ENCODE results near the gene PROM1.

DNA sequence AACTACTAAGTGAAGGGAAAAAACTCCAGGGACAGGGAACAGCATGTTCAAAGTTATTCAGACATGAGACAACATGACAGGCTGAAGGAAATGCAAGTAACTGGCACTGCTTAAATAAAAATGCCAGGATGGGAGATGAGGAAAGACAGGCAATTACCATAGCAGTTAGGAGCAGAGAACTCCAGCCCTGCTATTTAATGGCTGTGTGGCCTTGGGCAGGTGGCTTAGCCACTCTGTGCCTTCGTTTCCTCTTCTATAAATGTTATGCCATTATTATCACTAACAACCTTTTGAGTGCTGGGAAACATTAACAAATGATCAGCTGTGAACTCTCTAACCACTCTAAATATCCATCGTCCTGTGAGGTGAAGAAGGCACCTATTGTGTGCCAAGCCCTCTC, 32.7 kb downstream of the PROM1 start:
- TF ChIP-seq CBFB (CRISPR knock-in tag; IDR thresholded peaks at IDR 0.05) (no peak), NR2C2 (CRISPR knock-in tag; IDR thresholded peaks at IDR 0.05) (no peak), NR2C2 (tag; IDR thresholded peaks at IDR 0.05) (no peak), SMC3 (conservative IDR thresholded peaks at IDR 0.05; ENCODE audit: insufficient read depth, low read depth, low read length) (no peak), PHB2 (IDR thresholded peaks at IDR 0.05; ENCODE audit: low read depth) (no peak)
- TF ChIP-seq, protein P1, sequence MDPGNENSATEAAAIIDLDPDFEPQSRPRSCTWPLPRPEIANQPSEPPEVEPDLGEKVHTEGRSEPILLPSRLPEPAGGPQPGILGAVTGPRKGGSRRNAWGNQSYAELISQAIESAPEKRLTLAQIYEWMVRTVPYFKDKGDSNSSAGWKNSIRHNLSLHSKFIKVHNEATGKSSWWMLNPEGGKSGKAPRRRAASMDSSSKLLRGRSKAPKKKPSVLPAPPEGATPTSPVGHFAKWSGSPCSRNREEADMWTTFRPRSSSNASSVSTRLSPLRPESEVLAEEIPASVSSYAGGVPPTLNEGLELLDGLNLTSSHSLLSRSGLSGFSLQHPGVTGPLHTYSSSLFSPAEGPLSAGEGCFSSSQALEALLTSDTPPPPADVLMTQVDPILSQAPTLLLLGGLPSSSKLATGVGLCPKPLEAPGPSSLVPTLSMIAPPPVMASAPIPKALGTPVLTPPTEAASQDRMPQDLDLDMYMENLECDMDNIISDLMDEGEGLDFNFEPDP (CRISPR knock-in tag; IDR thresholded peaks at IDR 0.05), result no peak

Data from K562 (cell line).